ENCODE measurements around the gene RUNX1. TPM values are rescaled to one million over a fixed set of nuclear protein-coding genes. Genes with fewer than 3 reads are reported as not detected.

RUNX1 gene
- total RNA-seq, 1 experiment from 2014 or later: 0.52 TPM

DNA sequence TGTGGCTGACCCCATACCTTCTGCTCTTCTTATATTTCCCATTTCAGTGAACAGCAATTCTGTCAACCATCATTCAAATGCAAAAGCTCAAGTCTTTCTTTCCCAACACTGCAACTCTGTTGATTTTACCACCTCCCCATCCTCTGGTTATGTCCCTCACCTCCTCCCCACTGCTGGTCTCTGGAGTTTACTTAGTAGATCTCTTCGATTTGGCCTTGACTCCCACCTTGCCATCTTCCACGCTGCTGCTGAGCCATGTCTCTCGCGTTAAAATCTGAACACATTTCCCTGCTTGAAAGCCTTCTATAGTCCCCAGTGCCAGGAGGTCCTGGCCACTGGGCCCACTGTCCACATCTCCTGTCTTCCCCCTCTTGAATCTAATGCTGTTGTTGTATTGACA lies 125.5 kb downstream of the RUNX1 start:
- DNase-seq (ENCODE audit: low spot score): no peak
- intact Hi-C loops (cut with micrococcal nuclease; ENCODE audit: unreplicated experiment): no loop called here
- CTCF ChIA-PET: no interaction called here
- POLR2A ChIA-PET (ENCODE audit: low non-redundant PET): no interaction called here
- Histone ChIP-seq H3K9me3 (ENCODE audit: low read depth, low read length, poor library complexity, severe bottlenecking) (no peaks in the 10 kb centered on the region), H3K36me3 (ENCODE audit: insufficient read depth, low read length, poor library complexity, severe bottlenecking) (no peaks in the 10 kb centered on the region), H3K27me3 (replicated peaks; ENCODE audit: insufficient read depth, low read depth, low read length, poor library complexity) (peaks cover 15% of the 10 kb centered on the region), H3K4me3 (ENCODE audit: low read depth, low read length, poor library complexity, severe bottlenecking) (no peak overlapping the region), H3K4me1 (ENCODE audit: insufficient read depth, low read length, poor library complexity, severe bottlenecking) (no peaks in the 10 kb centered on the region), H3K27ac (ENCODE audit: low read depth, low read length, poor library complexity, severe bottlenecking) (no peak overlapping the region)
- BruUV-seq (replicated peaks): no TSS peak
- TF ChIP-seq EZH2 (IDR thresholded peaks at IDR 0.05; ENCODE audit: borderline replicate concordance, low read depth, low read length, poor library complexity, severe bottlenecking) (no peak), CTCF (conservative IDR thresholded peaks at IDR 0.05; ENCODE audit: low read depth, low read length) (no peak)

- ChIA-PET POLR2A (ENCODE audit: low non-redundant PET) (no interaction called here), CTCF (no interaction called here)
- intact Hi-C loops (cut with micrococcal nuclease; ENCODE audit: unreplicated experiment): no loop called here
- TF ChIP-seq EZH2 (IDR thresholded peaks at IDR 0.05; ENCODE audit: borderline replicate concordance, low read depth, low read length, poor library complexity, severe bottlenecking) (no peak), CTCF (conservative IDR thresholded peaks at IDR 0.05; ENCODE audit: low read depth, low read length) (no peak)
- no TSS peak for BruUV-seq (replicated peaks)
- no peak overlapping the region for H3K4me3 ChIP-seq (ENCODE audit: low read depth, low read length, poor library complexity, severe bottlenecking)
- H3K4me1 ChIP-seq (ENCODE audit: insufficient read depth, low read length, poor library complexity, severe bottlenecking): no peaks in the 10 kb centered on the region
- H3K36me3 ChIP-seq (ENCODE audit: insufficient read depth, low read length, poor library complexity, severe bottlenecking): no peaks in the 10 kb centered on the region
- H3K27me3 ChIP-seq (replicated peaks; ENCODE audit: insufficient read depth, low read depth, low read length, poor library complexity): peaks cover 14% of the 10 kb centered on the region
- no peak for DNase-seq (ENCODE audit: low spot score)
- H3K9me3 ChIP-seq (ENCODE audit: low read depth, low read length, poor library complexity, severe bottlenecking): no peaks in the 10 kb centered on the region
- H3K27ac ChIP-seq (ENCODE audit: low read depth, low read length, poor library complexity, severe bottlenecking): no peak overlapping the region
These were observed 125.9 kb downstream of the RUNX1 start for GRCh38 chr21:34923202-34923601.

GRCh38 chr21:34922479-34922878 lies 126.6 kb downstream of the RUNX1 start:
- H3K27ac ChIP-seq (ENCODE audit: low read depth, low read length, poor library complexity, severe bottlenecking): no peak overlapping the region
- intact Hi-C loops (cut with micrococcal nuclease; ENCODE audit: unreplicated experiment): no loop called here
- H3K36me3 ChIP-seq (ENCODE audit: insufficient read depth, low read length, poor library complexity, severe bottlenecking): no peaks in the 10 kb centered on the region
- POLR2A ChIA-PET (ENCODE audit: low non-redundant PET): no interaction called here
- no peak for DNase-seq (ENCODE audit: low spot score)
- CTCF ChIA-PET: no interaction called here
- peaks cover 7% of the 10 kb centered on the region for H3K27me3 ChIP-seq (replicated peaks; ENCODE audit: insufficient read depth, low read depth, low read length, poor library complexity)
- no peaks in the 10 kb centered on the region for H3K4me1 ChIP-seq (ENCODE audit: insufficient read depth, low read length, poor library complexity, severe bottlenecking)
- H3K9me3 ChIP-seq (ENCODE audit: low read depth, low read length, poor library complexity, severe bottlenecking): no peaks in the 10 kb centered on the region
- no TSS peak for BruUV-seq (replicated peaks)
- no peak overlapping the region for H3K4me3 ChIP-seq (ENCODE audit: low read depth, low read length, poor library complexity, severe bottlenecking)
- TF ChIP-seq EZH2 (IDR thresholded peaks at IDR 0.05; ENCODE audit: borderline replicate concordance, low read depth, low read length, poor library complexity, severe bottlenecking): no peak
- TF ChIP-seq CTCF (conservative IDR thresholded peaks at IDR 0.05; ENCODE audit: low read depth, low read length): no peak

Data from A673 (cell line).